Ramos (cell line): Measurements from ENCODE around the gene SGCE.

Experiments used
- in situ Hi-C: fragments of 300-500 bp; cut with MboI; formaldehyde crosslinking; loops from one replicate; pipeline ENCODE4 v1.14.3; 2022; ENCODE audit warnings: low sequenced_read_pairs; ENCODE audit not compliant: unreplicated experiment

The SGCE gene

GRCh38 chr7:94578614-94579013, 77.3 kb downstream of the SGCE start:
- in situ Hi-C loops: no loop called here

DNA sequence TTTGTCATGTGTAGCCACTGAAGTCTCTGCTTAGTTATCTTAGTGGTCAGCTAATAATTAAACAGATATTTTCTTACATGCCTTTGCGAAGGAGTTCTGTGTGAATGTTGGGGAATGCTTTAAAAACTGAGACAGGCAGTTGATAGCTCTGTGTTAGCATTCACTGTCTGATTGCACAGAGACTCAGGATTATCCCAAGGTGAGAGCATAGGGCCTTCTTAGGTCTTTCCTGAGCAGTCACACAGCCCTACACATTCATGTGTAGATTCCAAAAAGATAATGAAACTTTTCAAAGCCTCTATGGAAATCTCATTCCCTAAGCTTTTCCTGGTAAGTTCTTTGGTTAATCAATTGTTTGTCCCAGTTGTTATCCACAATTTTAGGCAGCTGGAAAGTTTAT, 78.6 kb downstream of the SGCE start:
- in situ Hi-C loops: no loop called here

DNA sequence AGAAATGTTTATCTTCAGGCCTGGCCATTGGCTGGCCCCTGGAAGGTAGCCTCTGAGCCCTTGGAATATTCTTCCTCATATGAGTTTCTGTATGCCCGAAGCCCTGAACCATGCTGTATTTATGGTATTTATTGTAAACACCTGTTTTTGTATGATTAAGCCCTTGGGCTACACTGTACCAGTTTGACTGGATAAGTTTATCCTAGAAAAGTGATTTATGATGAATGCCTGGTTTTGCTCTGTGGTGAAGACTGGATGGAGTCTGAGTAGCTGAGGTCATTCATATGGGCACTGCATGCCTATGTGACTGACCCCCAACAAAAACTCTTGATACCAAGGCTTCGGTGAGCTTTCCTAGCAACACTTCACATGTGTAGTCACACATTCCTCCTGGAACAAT, 79.6 kb downstream of the SGCE start:
- in situ Hi-C loops: no loop called here

GRCh38 chr7:94575646-94576045, 80.3 kb downstream of the SGCE start:
- in situ Hi-C loops: no loop called here

DNA sequence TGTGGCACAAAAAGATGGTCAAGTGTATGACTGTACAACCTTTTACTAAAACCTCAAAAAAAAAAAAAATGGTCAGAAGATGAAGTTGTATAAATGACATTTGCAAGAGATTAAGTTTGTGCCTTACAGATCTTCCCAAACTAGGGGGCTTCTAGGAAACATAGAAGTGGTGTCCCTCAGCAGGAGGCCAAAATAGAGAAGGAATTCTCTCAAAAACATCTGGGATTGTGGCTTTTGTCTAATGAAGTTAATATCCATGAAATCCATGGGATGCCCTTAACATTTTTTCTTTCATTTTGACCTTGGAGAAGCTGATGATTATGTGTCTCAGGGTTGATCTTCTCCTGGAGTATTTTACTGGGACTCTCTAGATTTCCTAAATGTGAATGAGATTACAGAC, 84.1 kb downstream of the SGCE start:
- in situ Hi-C loops: no loop called here

GRCh38 chr7:94567396-94567795, 88.5 kb downstream of the SGCE start:
- in situ Hi-C loops: no loop called here

GRCh38 chr7:94565247-94565894, 90.6 kb downstream of the SGCE start:
- in situ Hi-C loops: no loop called here

- in situ Hi-C loops: no loop called here
Measured at GRCh38 chr7:94562525-94562924, 93.4 kb downstream of the SGCE start.

DNA sequence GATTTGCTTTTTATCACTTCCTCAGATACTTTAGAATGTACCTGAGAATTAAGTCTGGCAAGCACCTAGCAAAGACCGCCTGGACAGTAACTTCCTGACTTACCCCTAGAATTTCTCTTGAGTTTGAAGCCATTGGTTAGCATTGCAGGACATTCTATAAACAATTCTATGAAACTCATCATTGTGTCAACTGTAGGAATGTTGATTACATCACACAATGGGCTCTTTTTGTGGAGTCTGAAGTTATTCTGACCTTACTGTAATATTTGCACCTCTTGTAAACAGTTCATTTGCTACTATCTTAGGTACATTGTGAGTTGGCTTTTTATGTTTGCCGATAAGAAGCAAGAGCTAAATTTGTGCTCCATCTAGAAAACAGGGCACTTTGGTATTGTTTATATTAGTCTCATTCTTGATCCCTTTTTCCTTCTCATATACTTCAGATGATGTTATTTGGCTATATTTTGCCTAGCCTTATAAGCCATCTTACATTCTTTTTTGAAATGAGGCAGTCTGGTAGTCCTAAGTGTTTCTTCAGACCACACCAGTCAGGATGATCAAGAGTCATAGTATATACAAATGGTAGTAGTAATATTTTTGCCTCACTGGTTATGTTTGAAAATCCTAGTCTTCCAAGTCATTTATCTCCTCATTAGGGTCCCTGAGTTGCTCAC, 94.0 kb downstream of the SGCE start:
- in situ Hi-C loops: no loop called here

DNA sequence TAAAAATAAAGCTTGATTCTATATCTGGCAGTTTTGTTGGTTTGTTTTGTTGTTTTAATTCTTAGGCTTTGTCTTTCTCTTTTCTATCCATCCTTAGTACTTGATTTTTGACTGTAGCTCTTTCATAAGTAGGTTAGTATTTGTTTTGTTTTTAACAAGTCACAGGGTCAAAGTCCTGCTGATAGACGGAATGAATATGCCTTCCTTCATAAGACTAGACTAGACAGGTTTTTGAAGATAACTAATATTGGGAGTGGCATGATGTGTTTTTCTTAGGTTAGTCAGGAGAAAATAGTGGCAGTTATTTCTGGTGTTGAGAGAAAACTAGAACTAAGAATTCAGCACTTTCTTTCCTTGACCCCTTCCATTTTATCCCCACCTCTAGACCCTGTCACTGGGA, 96.0 kb downstream of the SGCE start:
- in situ Hi-C loops: no loop called here

DNA sequence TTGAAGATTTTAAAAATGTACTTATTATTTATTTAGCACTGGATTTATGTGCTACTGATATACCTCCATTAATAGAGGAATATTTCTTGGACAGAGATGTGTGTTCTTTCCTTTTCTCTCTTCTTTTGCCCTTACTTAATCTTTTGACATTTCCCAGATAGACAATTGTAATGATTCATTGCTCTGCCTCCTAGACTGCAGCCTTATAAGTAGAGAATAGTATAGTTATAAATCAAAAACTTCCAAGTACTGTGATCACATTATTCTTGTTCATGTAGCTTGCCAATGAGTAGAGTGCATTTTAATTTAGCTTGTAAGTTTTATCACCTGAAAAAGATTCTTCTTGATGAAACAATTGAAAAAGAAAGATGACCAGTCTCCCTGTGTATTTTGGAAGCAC, 98.7 kb downstream of the SGCE start:
- in situ Hi-C loops: no loop called here

DNA sequence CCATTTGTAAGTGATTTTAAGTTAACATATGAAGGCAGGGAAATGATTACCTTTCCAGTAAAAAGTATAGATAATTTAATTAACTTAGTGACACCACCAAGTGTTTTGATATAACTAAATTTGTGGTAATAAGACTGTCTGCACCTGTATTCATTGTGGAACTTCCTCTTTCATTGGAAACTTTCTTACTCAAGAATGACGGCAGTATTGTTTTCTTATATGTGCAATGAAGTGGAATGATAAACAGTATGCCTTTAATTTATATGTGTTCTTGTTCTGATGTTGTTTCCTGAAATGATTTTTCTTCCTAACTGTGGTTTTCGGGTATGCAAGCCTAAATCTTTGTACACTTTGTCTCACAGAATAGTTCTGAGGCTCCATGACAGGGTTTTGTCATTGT, 99.9 kb downstream of the SGCE start:
- in situ Hi-C loops: no loop called here

DNA sequence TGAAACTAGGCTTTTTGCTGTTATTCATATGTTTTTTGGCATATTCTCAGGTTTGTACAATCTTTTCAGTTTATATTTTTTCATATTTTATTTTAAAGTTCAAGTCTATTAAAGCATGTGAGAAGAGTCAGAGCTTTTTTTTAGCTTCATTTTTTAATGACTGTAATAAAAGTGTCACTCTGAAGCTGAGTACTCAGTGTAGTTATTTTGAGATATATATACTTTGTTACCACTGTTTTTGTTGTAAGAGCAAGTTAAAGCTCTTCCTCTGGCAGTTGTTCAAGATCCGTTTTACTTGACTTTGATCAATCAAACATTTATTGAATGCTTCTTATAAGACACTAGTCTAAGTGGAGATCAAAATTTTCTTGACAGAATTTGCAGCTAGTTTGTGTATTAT, 108.8 kb downstream of the SGCE start:
- in situ Hi-C loops: no loop called here

DNA sequence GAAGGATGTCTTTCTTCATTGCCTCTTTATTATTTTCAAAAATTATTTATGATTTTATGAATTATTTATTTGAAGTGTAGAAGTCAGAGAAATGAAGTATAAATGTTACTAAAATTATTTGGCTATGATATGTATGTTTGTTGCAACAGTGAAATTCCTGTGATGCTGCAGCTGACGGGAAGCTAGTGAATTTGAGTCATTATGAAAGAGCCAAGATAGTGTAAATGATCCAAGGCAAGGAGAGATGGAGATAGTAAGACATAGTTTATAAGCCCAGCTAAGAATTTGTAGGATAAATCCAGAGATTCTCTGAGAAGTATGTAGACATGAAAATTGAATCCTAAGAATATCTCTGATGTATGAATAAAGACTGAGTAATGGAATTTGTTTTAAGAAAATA, 115.5 kb downstream of the SGCE start:
- in situ Hi-C loops: no loop called here
